H1 (cell line): ENCODE results near the gene CGRRF1. TPM values are rescaled to one million over a fixed set of nuclear protein-coding genes. Genes with fewer than 3 reads are reported as not detected.

ENCODE experiments used
- CTCF ChIA-PET: fragments of 300-600 bp; sonication (Branson Sonifier 250); formaldehyde crosslinking; loops from one replicate; lab custom pipeline; 2021; ENCODE audit not compliant: partially characterized antibody; lab: Charles Lee
- POLR2A ChIA-PET: fragments of 300-600 bp; sonication (Branson Sonifier 250); formaldehyde crosslinking; loops from one replicate; lab custom pipeline; 2021; ENCODE audit warnings: inconsistent platforms; ENCODE audit not compliant: partially characterized antibody; lab: Charles Lee
- DNase-seq, 2 experiments: peaks; one replicate each; pipeline versions ENCODE4 v3.0.0 to v3.0.0-alpha.2; 2010 to 2022; ENCODE audit warnings: low spot score in 2 of 2, low read depth in 1 of 2, mixed read lengths in 1 of 2
- FAIRE-seq: peaks from 2 replicates; lab custom pipeline; 2011; peaks lifted over from hg19 to GRCh38; lab: Jason Lieb, UNC
- H2AFZ ChIP-seq: 2 replicates; pipeline ENCODE4 v1.8.1; 2012; ENCODE audit warnings: low read length, inconsistent platforms
- H2AK5ac ChIP-seq: 2 replicates; pipeline ENCODE4 v1.6.1; 2013; ENCODE audit warnings: low read depth, low read length
- H2BK120ac ChIP-seq: replicated peaks from 2 replicates; pipeline ENCODE3; 2013; ENCODE audit warnings: low read depth, low read length, inconsistent platforms
- H2BK12ac ChIP-seq: 2 replicates; pipeline ENCODE4 v1.6.1; 2013; ENCODE audit warnings: low read depth, low read length
- H2BK15ac ChIP-seq: 2 replicates; pipeline ENCODE4 v1.6.1; 2013; ENCODE audit warnings: low read length
- H2BK20ac ChIP-seq: 2 replicates; pipeline ENCODE4 v1.6.1; 2013; ENCODE audit warnings: low read length
- H2BK5ac ChIP-seq: 2 replicates; pipeline ENCODE4 v1.6.1; 2013; ENCODE audit warnings: low read depth, low read length
- H3K14ac ChIP-seq: 2 replicates; pipeline ENCODE4 v1.6.1; 2013; ENCODE audit warnings: inconsistent platforms; ENCODE audit not compliant: insufficient read length
- H3K18ac ChIP-seq: 2 replicates; pipeline ENCODE4 v1.6.1; 2013; ENCODE audit warnings: low read length; ENCODE audit errors: extremely low read depth
- H3K23ac ChIP-seq: 2 replicates; pipeline ENCODE4 v1.6.1; 2013; ENCODE audit warnings: inconsistent platforms; ENCODE audit not compliant: insufficient read length
- H3K23me2 ChIP-seq: 2 replicates; pipeline ENCODE4 v1.6.1; 2013; ENCODE audit warnings: low read depth, low read length
- H3K27ac ChIP-seq: 2 replicates; pipeline ENCODE4 v1.6.1; 2011; ENCODE audit warnings: low read depth, low read length, inconsistent platforms
- H3K27me3 ChIP-seq, 4 experiments: replicated peaks in 1 of 4; 1 replicate in 1 of 4; 2 replicates in 3 of 4; pipeline versions ENCODE4 v1.6.1 to v1.8.1; 2011 to 2013; ENCODE audit warnings: low read length in 3 of 4, mild to moderate bottlenecking in 3 of 4, inconsistent platforms in 2 of 4, mixed read lengths in 2 of 4, moderate library complexity in 1 of 4; ENCODE audit not compliant: control insufficient read depth in 3 of 4, insufficient read depth in 3 of 4; ENCODE audit errors: extremely low read depth in 1 of 4
- H3K36me3 ChIP-seq, 4 experiments: 2 replicates each; pipeline versions ENCODE4 v1.6.1 to v1.8.1; 2011 to 2013; ENCODE audit warnings: mild to moderate bottlenecking in 4 of 4, low read length in 3 of 4, moderate library complexity in 2 of 4, control low read depth in 1 of 4, inconsistent platforms in 1 of 4; ENCODE audit not compliant: insufficient read depth in 4 of 4, control insufficient read depth in 2 of 4
- H3K4ac ChIP-seq: replicated peaks from 2 replicates; pipeline ENCODE3; 2013; ENCODE audit warnings: low read length, low read depth, mixed read lengths, inconsistent platforms; ENCODE audit not compliant: insufficient read length
- H3K4me1 ChIP-seq, 4 experiments: replicated peaks in 1 of 4; 1 replicate in 1 of 4; 2 replicates in 3 of 4; pipeline versions ENCODE4 v1.6.1 to v1.8.1; 2011 to 2013; ENCODE audit warnings: low read length in 3 of 4, inconsistent platforms in 2 of 4, mixed read lengths in 1 of 4; ENCODE audit not compliant: insufficient read depth in 4 of 4, control insufficient read depth in 3 of 4
- H3K4me2 ChIP-seq, 2 experiments: 2 replicates each; pipeline versions ENCODE4 v1.6.1 to v1.8.1; 2011 to 2013; ENCODE audit warnings: low read depth in 2 of 2, low read length in 2 of 2, control low read depth in 1 of 2, inconsistent platforms in 1 of 2, mild to moderate bottlenecking in 1 of 2; ENCODE audit not compliant: insufficient read depth in 1 of 2
- H3K4me3 ChIP-seq, 4 experiments: fragments of 200-600, 300-600 bp in 1 of 4; sonication (generic), shearing (Covaris generic), sonication (Bioruptor Twin) in 1 of 4; 2 replicates each; pipeline versions ENCODE4 v1.5.1 to v1.8.1; 2011 to 2016; ENCODE audit warnings: low read length in 4 of 4, low read depth in 3 of 4, control low read depth in 2 of 4, inconsistent platforms in 2 of 4, mild to moderate bottlenecking in 2 of 4, mixed read lengths in 1 of 4, moderate library complexity in 1 of 4; ENCODE audit not compliant: insufficient read depth in 2 of 4; ENCODE audit errors: extremely low read depth in 1 of 4
- H3K56ac ChIP-seq: replicated peaks from 2 replicates; pipeline ENCODE3; 2013; ENCODE audit warnings: low read depth, mild to moderate bottlenecking, mixed read lengths, low read length, inconsistent platforms; ENCODE audit not compliant: insufficient read length
- H3K79me1 ChIP-seq: 2 replicates; pipeline ENCODE4 v1.6.1; 2013; ENCODE audit warnings: low read depth, low read length, control low read depth
- H3K79me2 ChIP-seq, 2 experiments: 2 replicates each; pipeline versions ENCODE4 v1.6.1 to v1.8.1; 2012 to 2013; ENCODE audit warnings: low read length in 2 of 2, mild to moderate bottlenecking in 2 of 2, inconsistent platforms in 1 of 2; ENCODE audit not compliant: insufficient read depth in 2 of 2, control insufficient read depth in 1 of 2
- H3K9ac ChIP-seq, 4 experiments: replicated peaks in 1 of 4; 1 replicate in 1 of 4; 2 replicates in 3 of 4; pipeline versions ENCODE4 v1.6.1 to v1.8.1; 2011 to 2013; ENCODE audit warnings: low read depth in 3 of 4, low read length in 3 of 4, control low read depth in 2 of 4, mild to moderate bottlenecking in 2 of 4, moderate library complexity in 2 of 4, inconsistent platforms in 1 of 4; ENCODE audit errors: extremely low read depth in 1 of 4
- H3K9me3 ChIP-seq, 2 experiments: 2 replicates each; pipeline versions ENCODE4 v1.6.1 to v1.8.1; 2012 to 2013; ENCODE audit warnings: mild to moderate bottlenecking in 2 of 2, moderate library complexity in 2 of 2, control low read depth in 1 of 2, inconsistent platforms in 1 of 2, low read depth in 1 of 2, low read length in 1 of 2, mixed read lengths in 1 of 2; ENCODE audit not compliant: insufficient read depth in 2 of 2
- H4K20me1 ChIP-seq, 2 experiments: replicated peaks in 1 of 2; 2 replicates each; pipeline versions ENCODE3 to v1.8.1; 2011 to 2013; ENCODE audit warnings: inconsistent platforms in 2 of 2, low read length in 2 of 2, mild to moderate bottlenecking in 1 of 2; ENCODE audit not compliant: insufficient read depth in 2 of 2, control insufficient read depth in 1 of 2
- H4K5ac ChIP-seq: 2 replicates; pipeline ENCODE4 v1.6.1; 2013; ENCODE audit warnings: low read length, low read depth, mixed read lengths, inconsistent platforms; ENCODE audit not compliant: insufficient read length
- H4K8ac ChIP-seq: 2 replicates; pipeline ENCODE4 v1.8.0; 2013; ENCODE audit warnings: mild to moderate bottlenecking, moderate library complexity, low read length, inconsistent platforms; ENCODE audit not compliant: insufficient read depth; ENCODE audit errors: extremely low read depth
- H4K91ac ChIP-seq: replicated peaks from 2 replicates; pipeline ENCODE3; 2013; ENCODE audit warnings: low read length, mixed read lengths, inconsistent platforms; ENCODE audit not compliant: insufficient read length
- CEBPB ChIP-seq: IDR thresholded peaks from 2 replicates; pipeline ENCODE4 v1.6.1; 2012; ENCODE audit warnings: low read depth, low read length
- EP300 ChIP-seq, 2 experiments: IDR thresholded peaks; 1 replicate in 1 of 2; 2 replicates in 1 of 2; pipeline ENCODE4 v1.6.1; 2011 to 2012; ENCODE audit warnings: low read depth in 2 of 2, low read length in 2 of 2, mild to moderate bottlenecking in 2 of 2, borderline replicate concordance in 1 of 2, inconsistent platforms in 1 of 2, moderate library complexity in 1 of 2
- WGBS, 2 experiments: shearing (Covaris generic) in 1 of 2; methylation state at CpG; one replicate each; pipeline versions ENCODE4 v1.1.6 to v1.1.7; 2013 to 2015; ENCODE audit warnings: low lambda C conversion rate in 2 of 2, mixed read lengths in 2 of 2, inconsistent platforms in 1 of 2, low coverage in 1 of 2, missing lambda C conversion rate in 1 of 2; ENCODE audit not compliant: insufficient replicate concordance in 2 of 2, insufficient coverage in 1 of 2, insufficient read length in 1 of 2; ENCODE audit errors: extremely low coverage in 1 of 2, missing lambda C conversion rate in 1 of 2; 5-methylcytosine and 5-hydroxymethylcytosine counted together
- polyA plus RNA-seq, 7 experiments: library from polyadenylated mRNA; depleted of rRNA in 3 of 7; stranded (reverse) in 5 of 7; unstranded in 2 of 7; fragments of >200 nt in 5 of 7; fragments of 200-250 nt in 2 of 7; gene quantifications; 1 replicate in 5 of 7; 2 replicates in 1 of 7; 4 replicates in 1 of 7; pipeline versions ENCODE4 v1.2.1 to v1.2.3, GENCODE V29; 2011 to 2013; ENCODE audit warnings: missing spikeins in 2 of 7, mixed read lengths in 2 of 7
- total RNA-seq: library from RNA; stranded (reverse); fragmentation: NEBNext Ultra II Directional; extraction: Animal tissue kit (Norgen Biotek cat#: 25700); gene quantifications from 2 replicates; pipeline ENCODE4 v1.2.1, GENCODE V29; 2021

Gene CGRRF1
- total and polyA plus RNA-seq, 2 of the 8 experiments (the other 6 are each of a cell fraction or from before 2014, with no cell fraction given): 7.4 to 20.2 TPM

DNA sequence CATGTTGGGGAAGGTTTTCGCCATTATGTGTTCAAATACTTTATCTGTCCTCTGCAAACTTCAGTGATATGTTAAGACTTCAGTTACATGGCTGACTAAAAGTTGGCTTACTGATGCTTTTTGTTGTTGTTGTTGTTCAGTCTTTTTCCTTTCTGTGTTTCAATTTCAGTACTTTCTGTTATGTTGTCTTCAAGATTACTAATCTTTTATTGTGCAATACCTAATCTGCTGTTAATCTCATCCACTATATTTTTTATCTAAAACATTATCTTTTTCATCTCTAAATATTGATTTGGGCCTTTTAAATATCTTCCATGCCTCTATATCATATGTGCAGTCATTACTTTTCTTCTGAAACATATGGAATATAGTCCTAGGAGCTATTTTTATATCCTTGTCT, 7.0 kb downstream of the CGRRF1 start:
- no peak overlapping the region for H2BK5ac ChIP-seq
- no peaks in the 10 kb centered on the region for H4K20me1 ChIP-seq
- H3K9ac ChIP-seq: no peak overlapping the region
- CTCF ChIA-PET: interaction anchor here (1.0 to 1.5 kb wide), 3 partner anchors 13 to 21 kb away, joined by 3 read pairs; no protein-coding TSS in a partner anchor
- peaks cover 0 to 6% of the 10 kb centered on the region in 2 experiments; a peak in 1 of 4 replicates for H3K9me3 ChIP-seq
- no peak overlapping the region for H4K8ac ChIP-seq
- no peak overlapping the region for H3K4me2 ChIP-seq
- H3K14ac ChIP-seq: no peak overlapping the region
- FAIRE-seq: no peak
- no peak for DNase-seq
- TF ChIP-seq EP300 (IDR thresholded peaks at IDR 0.05; ENCODE audit: borderline replicate concordance in 1 of 2, low read depth in 2 of 2, low read length in 2 of 2): no peak
- peak; percentile 45; the same call in 1 of the 2 replicates for TF ChIP-seq CEBPB
- TF ChIP-seq, all 59 proteins: peak for 1
- H3K79me2 ChIP-seq: peaks cover 0 to 63% of the 10 kb centered on the region in 2 experiments; a peak in 2 of 4 replicates
- no peak overlapping the region for H3K56ac ChIP-seq
- H2BK12ac ChIP-seq: no peak overlapping the region
- no peak overlapping the region for H3K23ac ChIP-seq
- peaks cover 2% of the 10 kb centered on the region; the same call in 1 of the 2 replicates for H3K79me1 ChIP-seq
- H3K36me3 ChIP-seq: peaks cover 0 to 3% (median 1%) of the 10 kb centered on the region in 4 experiments; a peak in 3 of 8 replicates
- no peaks in the 10 kb centered on the region for H3K23me2 ChIP-seq
- no peak overlapping the region for H3K27ac ChIP-seq
- H2BK20ac ChIP-seq: no peak overlapping the region
- no peak overlapping the region for H3K4ac ChIP-seq
- 86% methylated on average over 1 of the region's 1 CpG; no CpG with 5 or more reads in 1 of the 2 experiments for WGBS, 2 experiments
- no peak overlapping the region for H2BK15ac ChIP-seq
- H3K27me3 ChIP-seq: no peaks in the 10 kb centered on the region
- H4K5ac ChIP-seq: no peak overlapping the region
- H3K4me1 ChIP-seq: no peaks in the 10 kb centered on the region
- POLR2A ChIA-PET: interaction anchor here (0.6 kb wide), 1 partner anchor 808 kb away, joined by 3 read pairs; no protein-coding TSS in a partner anchor
- no peak overlapping the region for H2AK5ac ChIP-seq
- H2BK120ac ChIP-seq: no peak overlapping the region
- no peak overlapping the region for H3K4me3 ChIP-seq
- no peak overlapping the region for H2AFZ ChIP-seq
- no peak overlapping the region for H3K18ac ChIP-seq
- no peak overlapping the region for H4K91ac ChIP-seq
